ENCODE measurements around the gene ABCC10.

DNA sequence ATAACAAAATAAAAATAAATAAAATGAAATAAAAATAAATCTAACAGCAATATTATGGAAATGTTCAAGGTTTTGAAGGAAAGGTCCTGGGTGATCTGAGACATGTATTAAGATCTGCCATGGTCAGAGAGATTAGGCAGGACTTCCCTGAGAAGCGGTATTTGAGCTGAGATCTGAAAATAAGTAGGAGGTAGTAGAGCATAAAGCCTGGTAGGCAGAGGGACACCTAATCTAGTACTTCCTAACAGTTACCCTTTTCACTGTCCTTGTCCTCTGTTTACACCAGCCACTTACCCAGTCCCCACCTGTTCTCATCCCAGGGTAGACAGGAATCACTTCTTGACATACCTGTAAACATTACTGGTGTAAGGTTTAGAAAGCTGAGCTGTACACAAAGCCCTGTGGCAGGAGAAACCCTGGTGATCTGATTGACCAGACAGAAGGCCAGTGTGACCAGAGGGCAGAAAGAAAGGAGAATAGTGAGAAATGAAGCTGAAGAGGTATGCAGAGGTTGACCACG, 49.6 kb upstream of the ABCC10 start:
- TF ChIP-seq GATA2 (IDR thresholded peaks at IDR 0.05; ENCODE audit: low read depth, low read length) (no peak), GATA3 (IDR thresholded peaks at IDR 0.05; ENCODE audit: low read depth, low read length) (no peak)

All from SH-SY5Y (cell line).